Measurements from ENCODE around the gene MYT1.

Gene MYT1

GRCh38 chr20:64220420-64220819 lies 56.2 kb downstream of the MYT1 start:
- no peak for FAIRE-seq

GRCh38 chr20:64220891-64221527 lies 56.8 kb downstream of the MYT1 start:
- FAIRE-seq: no peak

- FAIRE-seq: no peak
Observed at GRCh38 chr20:64222291-64222735, 58.1 kb downstream of the MYT1 start.

- FAIRE-seq: no peak
Observed at GRCh38 chr20:64222851-64223525, 58.7 kb downstream of the MYT1 start.

- FAIRE-seq: no peak
Observed at GRCh38 chr20:64223526-64224067, 59.3 kb downstream of the MYT1 start.

- FAIRE-seq: no peak
Observed at GRCh38 chr20:64224351-64225170, 60.3 kb downstream of the MYT1 start.

- no peak for FAIRE-seq
Observed at GRCh38 chr20:64225171-64225595, 60.9 kb downstream of the MYT1 start.

- FAIRE-seq: no peak
Observed at GRCh38 chr20:64225828-64226598, 61.8 kb downstream of the MYT1 start.

GRCh38 chr20:64226686-64227580 lies 62.7 kb downstream of the MYT1 start:
- no peak for FAIRE-seq

- no peak for FAIRE-seq
Observed at GRCh38 chr20:64228086-64228653, 63.9 kb downstream of the MYT1 start.

- no peak for FAIRE-seq
Observed at GRCh38 chr20:64228751-64229506, 64.7 kb downstream of the MYT1 start.

- FAIRE-seq: no peak
Observed at GRCh38 chr20:64229507-64230061, 65.3 kb downstream of the MYT1 start.

GRCh38 chr20:64230461-64231145 lies 66.4 kb downstream of the MYT1 start:
- FAIRE-seq: no peak

- FAIRE-seq: no peak
Observed at GRCh38 chr20:64231621-64232550, 67.6 kb downstream of the MYT1 start.

- FAIRE-seq: no peak
Observed at GRCh38 chr20:64232794-64233193, 68.5 kb downstream of the MYT1 start.

- FAIRE-seq: no peak
Observed at GRCh38 chr20:64233725-64234124, 69.5 kb downstream of the MYT1 start.

GRCh38 chr20:64234291-64234791 lies 70.1 kb downstream of the MYT1 start:
- no peak for FAIRE-seq

All from colon (tissue), 2 donors.